Spinal cord (tissue), 10 donors: ENCODE data around the gene SENP6. TPM values are rescaled to one million over a fixed set of nuclear protein-coding genes. Genes with fewer than 3 reads are reported as not detected.
"Not testable (repeated sequence)": the region's sequence is repeated elsewhere in the genome, so short reads cannot be mapped to it uniquely, and the experiment has no call there.

ENCODE experiments used
- DNase-seq, 6 donors: peaks; one replicate each; pipeline versions ENCODE4 v3.0.0 to v3.0.0-alpha.2; 2013 to 2015; ENCODE audit warnings: low spot score in 6 of 6, low read depth in 4 of 6
- H3K27ac ChIP-seq: one replicate; pipeline ENCODE4 v1.5.1; 2013; ENCODE audit warnings: low read depth, low read length, control low read depth
- H3K27me3 ChIP-seq: one replicate; pipeline ENCODE4 v1.6.1; 2013; ENCODE audit warnings: low read length; ENCODE audit not compliant: control insufficient read depth, insufficient read depth
- H3K36me3 ChIP-seq: one replicate; pipeline ENCODE4 v1.6.1; 2013; ENCODE audit warnings: low read length; ENCODE audit not compliant: control insufficient read depth, insufficient read depth
- H3K4me1 ChIP-seq: one replicate; pipeline ENCODE4 v1.6.1; 2013; ENCODE audit warnings: low read length; ENCODE audit not compliant: control insufficient read depth, insufficient read depth
- H3K4me3 ChIP-seq: one replicate; pipeline ENCODE4 v1.5.1; 2013; ENCODE audit warnings: low read depth, low read length, control low read depth
- H3K9me3 ChIP-seq: one replicate; pipeline ENCODE4 v1.6.1; 2013; ENCODE audit warnings: low read length; ENCODE audit not compliant: control insufficient read depth, insufficient read depth
- WGBS: methylation state at CpG from one replicate; pipeline ENCODE4 v1.1.5; 2013; ENCODE audit warnings: missing lambda C conversion rate; ENCODE audit not compliant: insufficient coverage; 5-methylcytosine and 5-hydroxymethylcytosine counted together
- polyA plus RNA-seq, 2 donors: library from polyadenylated mRNA; unstranded; fragments of 120-200 nt; gene quantifications; one replicate each; pipeline ENCODE4 v1.2.1, GENCODE V29; 2013; ENCODE audit not compliant: insufficient read length in 2 of 2
- total RNA-seq, 2 donors: library from RNA; depleted of rRNA in 1 of 2; stranded (reverse); fragments of 120-200 nt in 1 of 2; fragments of >200 nt in 1 of 2; gene quantifications; one replicate each; pipeline versions ENCODE4 v1.2.3 to v1.2.4, GENCODE V29; 2013 to 2014
- donor health status: healthy.

SENP6 gene
- total and polyA plus RNA-seq, 4 donors = 76.1 to 174 (median 102) TPM

DNA sequence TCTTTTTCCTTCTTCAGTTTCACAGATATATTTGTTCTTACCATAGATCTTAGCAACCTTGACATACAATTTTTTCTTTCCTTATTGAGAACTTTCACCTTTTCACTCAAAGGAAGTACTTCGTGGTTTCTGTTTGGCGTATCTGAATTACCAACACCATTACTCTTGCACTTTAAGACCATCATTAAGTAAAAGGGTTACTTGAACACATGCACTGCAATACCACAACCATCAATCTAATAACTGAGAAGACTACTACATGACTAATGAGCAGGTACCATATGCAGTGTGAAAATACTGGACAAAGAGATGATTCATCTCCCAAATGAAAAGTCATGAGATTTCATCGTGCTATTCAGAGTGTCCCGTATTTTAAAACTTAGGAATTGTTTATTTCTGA lies 21.7 kb upstream of the SENP6 start:
- no peak for DNase-seq
- Histone ChIP-seq H3K36me3 (no peaks in the 10 kb centered on the region), H3K27me3 (no peaks in the 10 kb centered on the region), H3K4me3 (no peak overlapping the region), H3K4me1 (no peaks in the 10 kb centered on the region), H3K27ac (no peak overlapping the region), H3K9me3 (peaks cover 2% of the 10 kb centered on the region)
- WGBS = no CpG with 5 or more reads among the region's 4 CpGs

- H3K27me3 ChIP-seq = no peaks in the 10 kb centered on the region
- no peaks in the 10 kb centered on the region for H3K4me1 ChIP-seq
- WGBS = no CpG with 5 or more reads among the region's 1 CpG
- no peak overlapping the region for H3K27ac ChIP-seq
- no peaks in the 10 kb centered on the region for H3K36me3 ChIP-seq
- peaks cover 2% of the 10 kb centered on the region for H3K9me3 ChIP-seq
- no peak for DNase-seq
- H3K4me3 ChIP-seq = no peak overlapping the region
Observed at GRCh38 chr6:75581231-75581630, 20.4 kb upstream of the SENP6 start.

DNA sequence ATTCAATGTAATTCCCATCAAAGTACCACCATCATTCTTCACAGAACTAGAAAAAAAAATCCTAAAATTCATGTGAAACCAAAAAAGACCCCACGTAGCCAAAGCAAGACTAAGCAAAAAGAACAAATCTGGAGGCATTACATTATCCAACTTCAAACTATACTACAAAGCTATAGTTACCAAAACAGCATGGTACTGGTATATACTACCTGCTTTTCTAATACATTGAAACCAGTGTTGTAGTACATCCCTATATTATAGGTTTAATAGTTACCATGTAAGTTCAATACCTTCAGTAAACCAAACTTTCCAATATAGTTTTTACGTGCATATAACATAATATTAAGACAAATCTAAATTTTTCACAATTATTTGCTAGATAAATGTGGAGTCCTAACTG lies 17.1 kb upstream of the SENP6 start:
- DNase-seq, H3K27ac ChIP-seq, H3K4me1 ChIP-seq, H3K27me3 ChIP-seq, H3K4me3 ChIP-seq, H3K36me3 ChIP-seq, H3K9me3 ChIP-seq: not testable (repeated sequence)
- no CpG with 5 or more reads among the region's 2 CpGs for WGBS

- DNase-seq = no peak
- H3K27me3 ChIP-seq = no peaks in the 10 kb centered on the region
- WGBS = no CpG with 5 or more reads among the region's 2 CpGs
Observed at GRCh38 chr6:75588948-75589347, 12.7 kb upstream of the SENP6 start.

GRCh38 chr6:75590370-75590769 lies 11.3 kb upstream of the SENP6 start:
- Histone ChIP-seq H3K9me3 (no peaks in the 10 kb centered on the region), H3K4me1 (no peaks in the 10 kb centered on the region), H3K36me3 (no peaks in the 10 kb centered on the region), H3K4me3 (no peak overlapping the region), H3K27me3 (no peaks in the 10 kb centered on the region), H3K27ac (no peak overlapping the region)
- no peak for DNase-seq
- 100% methylated on average over 1 of the region's 2 CpGs for WGBS

More at GRCh38 chr6:75588948-75589347, 12.7 kb upstream of the SENP6 start:
- no peaks in the 10 kb centered on the region for H3K4me1 ChIP-seq
- H3K36me3 ChIP-seq = no peaks in the 10 kb centered on the region
- H3K4me3 ChIP-seq = no peak overlapping the region
- peaks cover 2% of the 10 kb centered on the region for H3K9me3 ChIP-seq
- no peak overlapping the region for H3K27ac ChIP-seq

DNA sequence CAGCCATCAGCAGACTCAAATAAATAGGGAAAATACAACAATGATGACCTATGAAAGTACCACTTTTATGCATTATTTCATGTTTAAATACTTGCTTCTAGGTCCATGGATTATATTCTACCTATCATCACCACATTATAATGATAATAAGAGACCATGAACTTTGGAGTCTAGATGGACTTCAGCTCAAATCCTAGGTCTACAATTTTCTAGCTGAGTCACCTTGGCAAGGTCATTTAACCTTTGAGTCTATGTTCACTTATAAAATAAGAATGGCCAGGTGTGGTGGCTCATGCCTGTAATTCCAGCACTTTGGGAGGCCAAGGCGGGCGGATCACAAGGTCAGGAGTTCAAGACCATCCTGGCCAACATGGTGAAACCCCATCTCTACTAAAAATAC lies 5.3 kb upstream of the SENP6 start:
- no CpG with 5 or more reads among the region's 2 CpGs for WGBS
- not testable (repeated sequence) for H3K36me3 ChIP-seq, H3K27ac ChIP-seq, H3K4me1 ChIP-seq, H3K4me3 ChIP-seq, DNase-seq, H3K27me3 ChIP-seq, H3K9me3 ChIP-seq

GRCh38 chr6:75600768-75601167 lies 912 bp upstream of the SENP6 start:
- DNase-seq = peak; percentile 2 to 71 (median 22)
- H3K4me3 ChIP-seq = peak overlapping the region; percentile 93
- H3K27ac ChIP-seq = peak overlapping the region; percentile 96
- 17% methylated on average over 1 of the region's 7 CpGs for WGBS
- no peaks in the 10 kb centered on the region for H3K9me3 ChIP-seq
- H3K4me1 ChIP-seq = peaks cover 12% of the 10 kb centered on the region
- no peaks in the 10 kb centered on the region for H3K36me3 ChIP-seq
- H3K27me3 ChIP-seq = no peaks in the 10 kb centered on the region

GRCh38 chr6:75602246-75603105 lies 796 bp downstream of the SENP6 start:
- 0% methylated on average over 69 of the region's 70 CpGs for WGBS
- peak overlapping the region; percentile 93 for H3K4me3 ChIP-seq

GRCh38 chr6:75603106-75603420 lies 1.4 kb downstream of the SENP6 start:
- no peaks in the 10 kb centered on the region for H3K27me3 ChIP-seq
- peak overlapping the region; percentile 98 for H3K27ac ChIP-seq
- no peaks in the 10 kb centered on the region for H3K36me3 ChIP-seq
- peak in 1 of 6 donors; percentile 18 for DNase-seq
- H3K9me3 ChIP-seq = no peaks in the 10 kb centered on the region
- peak overlapping the region; percentile 93 for H3K4me3 ChIP-seq
- peaks cover 13% of the 10 kb centered on the region for H3K4me1 ChIP-seq
- WGBS = 0% methylated on average over 2 of the region's 2 CpGs

More at GRCh38 chr6:75602246-75603105, 796 bp downstream of the SENP6 start:
- Histone ChIP-seq H3K36me3 (no peaks in the 10 kb centered on the region), H3K9me3 (no peaks in the 10 kb centered on the region), H3K4me1 (peaks cover 12% of the 10 kb centered on the region), H3K27ac (peak overlapping the region; percentile 98), H3K27me3 (no peaks in the 10 kb centered on the region)
- peak in 4 of 6 donors; percentile 38 to 85 (median 52) for DNase-seq

GRCh38 chr6:75604294-75604693 lies 2.6 kb downstream of the SENP6 start:
- no peak for DNase-seq
- no peaks in the 10 kb centered on the region for H3K27me3 ChIP-seq
- H3K9me3 ChIP-seq = no peaks in the 10 kb centered on the region
- no peaks in the 10 kb centered on the region for H3K36me3 ChIP-seq
- 97% methylated on average over 7 of the region's 16 CpGs for WGBS
- H3K4me3 ChIP-seq = no peak overlapping the region
- H3K4me1 ChIP-seq = peaks cover 16% of the 10 kb centered on the region
- H3K27ac ChIP-seq = no peak overlapping the region
